Hepatocyte (in vitro differentiated cells): Measurements from ENCODE around the gene JAG2. TPM values are rescaled to one million over a fixed set of nuclear protein-coding genes. Genes with fewer than 3 reads are reported as not detected.

Experiments used
- DNase-seq: peaks from one replicate; pipeline ENCODE4 v3.0.0-alpha.2; 2016; ENCODE audit warnings: low spot score
- H2AFZ ChIP-seq: fragments of 200-600 bp; sonication (generic); 2 replicates; pipeline ENCODE4 v1.6.0; 2016; ENCODE audit warnings: antibody characterized with exemption, mild to moderate bottlenecking
- H3K27ac ChIP-seq: fragments of 200-600 bp; sonication (generic); 2 replicates; pipeline ENCODE4 v1.5.1; 2016; ENCODE audit warnings: mild to moderate bottlenecking
- H3K27me3 ChIP-seq: fragments of 200-600 bp; sonication (generic); 2 replicates; pipeline ENCODE4 v1.6.1; 2016
- H3K36me3 ChIP-seq: fragments of 200-600 bp; sonication (generic); replicated peaks from 2 replicates; pipeline ENCODE4 v1.5.1; 2016; ENCODE audit warnings: low read depth; ENCODE audit not compliant: insufficient read depth
- H3K4me1 ChIP-seq: fragments of 200-600 bp; sonication (generic); 2 replicates; pipeline ENCODE4 v1.5.1; 2016; ENCODE audit warnings: mild to moderate bottlenecking, moderate library complexity; ENCODE audit not compliant: insufficient read depth
- H3K4me2 ChIP-seq: fragments of 200-600 bp; sonication (generic); 2 replicates; pipeline ENCODE4 v1.6.0; 2016
- H3K4me3 ChIP-seq: fragments of 200-600 bp; sonication (generic); 2 replicates; pipeline ENCODE4 v1.5.1; 2016; ENCODE audit warnings: mild to moderate bottlenecking
- H3K79me2 ChIP-seq: fragments of 200-600 bp; sonication (generic); 2 replicates; pipeline ENCODE4 v1.6.0; 2017; ENCODE audit warnings: mild to moderate bottlenecking
- H3K9me2 ChIP-seq: fragments of 200-600 bp; sonication (generic); replicated peaks from 2 replicates; pipeline ENCODE4 v1.6.0; 2017; ENCODE audit warnings: mild to moderate bottlenecking; ENCODE audit not compliant: insufficient read depth
- H3K9me3 ChIP-seq: fragments of 200-600 bp; sonication (generic); 2 replicates; pipeline ENCODE4 v1.5.1; 2016; ENCODE audit warnings: low read depth, mild to moderate bottlenecking
- H4K20me1 ChIP-seq: fragments of 200-600 bp; sonication (generic); 2 replicates; pipeline ENCODE4 v1.6.0; 2016; ENCODE audit warnings: mild to moderate bottlenecking; ENCODE audit not compliant: insufficient read depth, poor library complexity, severe bottlenecking
- EZH2 ChIP-seq: fragments of 200-600 bp; sonication (generic); IDR thresholded peaks from 2 replicates; pipeline ENCODE4 v1.6.1; 2016; ENCODE audit warnings: antibody characterized with exemption, mild to moderate bottlenecking, borderline replicate concordance
- EZH2phosphoT487 ChIP-seq: fragments of 200-600 bp; sonication (generic); IDR thresholded peaks from one replicate; pipeline ENCODE4 v1.6.1; 2018; ENCODE audit warnings: antibody characterized with exemption, mild to moderate bottlenecking, low read depth, moderate library complexity; ENCODE audit not compliant: unreplicated experiment, severe bottlenecking
- WGBS: methylation state at CpG from one replicate; pipeline ENCODE4 v1.1.6; 2016; ENCODE audit warnings: low lambda C conversion rate; ENCODE audit errors: missing lambda C conversion rate; 5-methylcytosine and 5-hydroxymethylcytosine counted together
- polyA plus RNA-seq: library from polyadenylated mRNA; unstranded; fragments of >200 nt; fragmentation: Nextera tagmentation; extraction: Ambion mirVana; gene quantifications from 2 replicates; pipeline ENCODE4 v1.2.1, GENCODE V29; 2016
- total RNA-seq: library from RNA; depleted of rRNA; stranded (reverse); fragments of >200 nt; gene quantifications from 2 replicates; pipeline ENCODE4 v1.2.3, GENCODE V29; 2014
- TF ChIP-seq, protein P1 (sequence below): fragments of 200-600 bp; sonication (generic); IDR thresholded peaks from 2 replicates; pipeline ENCODE4 v1.5.1; 2016; ENCODE audit warnings: antibody characterized with exemption, mild to moderate bottlenecking; ENCODE audit not compliant: poor library complexity

JAG2 gene
- total and polyA plus RNA-seq, 2 experiments from 2014 or later: 4.1 to 6.1 TPM

DNA sequence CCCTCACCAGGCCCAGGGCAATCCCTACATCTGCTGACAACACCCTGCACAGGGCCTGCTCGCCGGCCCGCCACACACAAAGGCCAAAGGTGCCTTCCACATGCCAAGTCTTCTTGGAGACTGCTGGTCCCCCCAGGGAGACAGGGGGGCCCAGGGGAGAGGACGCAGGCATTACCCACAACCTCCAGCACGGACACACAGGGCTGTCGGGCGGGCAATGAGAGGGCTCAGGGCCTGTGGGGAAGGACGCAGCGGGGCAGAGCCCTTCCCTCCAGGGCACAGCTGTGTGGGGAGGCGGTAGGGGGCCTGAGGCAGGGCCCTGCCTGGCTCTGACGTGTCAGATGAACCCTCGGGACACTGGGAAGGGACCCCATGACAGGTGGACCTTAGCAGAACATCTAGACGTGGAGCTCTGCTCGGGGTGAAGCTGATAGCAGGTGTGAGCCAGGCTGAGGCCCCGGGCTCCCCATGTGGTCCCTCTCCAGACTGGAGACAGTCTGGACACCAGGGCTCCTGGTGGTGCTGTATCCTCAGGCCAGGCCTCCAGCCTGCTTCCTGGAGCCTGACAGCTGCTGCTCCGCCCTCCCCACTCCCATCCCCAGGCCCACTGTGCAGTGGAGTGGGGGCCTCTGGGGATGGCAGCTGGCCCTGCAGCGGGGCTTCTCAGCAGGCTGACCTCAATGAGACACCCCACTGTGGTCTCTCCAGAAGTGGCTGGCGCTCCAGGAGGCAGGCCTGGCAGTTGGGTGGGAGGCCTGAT is 44.1 kb upstream of the JAG2 start:
- no peak overlapping the region for H3K4me2 ChIP-seq
- H4K20me1 ChIP-seq: no peaks in the 10 kb centered on the region
- H3K9me2 ChIP-seq: no peaks in the 10 kb centered on the region
- no peaks in the 10 kb centered on the region for H3K27me3 ChIP-seq
- TF ChIP-seq, protein P1, sequence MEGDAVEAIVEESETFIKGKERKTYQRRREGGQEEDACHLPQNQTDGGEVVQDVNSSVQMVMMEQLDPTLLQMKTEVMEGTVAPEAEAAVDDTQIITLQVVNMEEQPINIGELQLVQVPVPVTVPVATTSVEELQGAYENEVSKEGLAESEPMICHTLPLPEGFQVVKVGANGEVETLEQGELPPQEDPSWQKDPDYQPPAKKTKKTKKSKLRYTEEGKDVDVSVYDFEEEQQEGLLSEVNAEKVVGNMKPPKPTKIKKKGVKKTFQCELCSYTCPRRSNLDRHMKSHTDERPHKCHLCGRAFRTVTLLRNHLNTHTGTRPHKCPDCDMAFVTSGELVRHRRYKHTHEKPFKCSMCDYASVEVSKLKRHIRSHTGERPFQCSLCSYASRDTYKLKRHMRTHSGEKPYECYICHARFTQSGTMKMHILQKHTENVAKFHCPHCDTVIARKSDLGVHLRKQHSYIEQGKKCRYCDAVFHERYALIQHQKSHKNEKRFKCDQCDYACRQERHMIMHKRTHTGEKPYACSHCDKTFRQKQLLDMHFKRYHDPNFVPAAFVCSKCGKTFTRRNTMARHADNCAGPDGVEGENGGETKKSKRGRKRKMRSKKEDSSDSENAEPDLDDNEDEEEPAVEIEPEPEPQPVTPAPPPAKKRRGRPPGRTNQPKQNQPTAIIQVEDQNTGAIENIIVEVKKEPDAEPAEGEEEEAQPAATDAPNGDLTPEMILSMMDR: no peak
- TF ChIP-seq EZH2: no peak
- TF ChIP-seq EZH2phosphoT487: no peak
- H3K4me1 ChIP-seq: no peaks in the 10 kb centered on the region
- H3K79me2 ChIP-seq: no peaks in the 10 kb centered on the region
- WGBS: 94% methylated on average over 17 of the region's 18 CpGs
- H2AFZ ChIP-seq: no peak overlapping the region
- H3K36me3 ChIP-seq: no peaks in the 10 kb centered on the region
- no peak for DNase-seq
- no peaks in the 10 kb centered on the region for H3K9me3 ChIP-seq
- H3K4me3 ChIP-seq: no peak overlapping the region
- H3K27ac ChIP-seq: no peak overlapping the region

DNA sequence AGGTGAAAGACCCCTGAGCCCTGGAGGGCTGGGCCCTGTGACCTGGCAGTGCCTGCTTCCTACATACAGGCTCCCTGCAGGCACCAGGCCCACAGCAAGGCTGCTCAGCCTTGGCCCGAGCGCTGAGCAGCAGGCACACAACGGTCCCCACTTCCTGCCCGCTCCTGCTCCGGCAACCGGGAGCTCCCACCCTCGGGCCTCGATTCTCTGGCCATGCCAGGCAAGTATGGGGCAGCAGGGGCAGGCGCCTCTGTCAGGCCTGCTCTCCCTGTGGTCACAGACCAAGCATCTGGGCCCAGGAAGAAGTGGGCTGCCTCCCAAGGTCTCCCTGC is 43.1 kb upstream of the JAG2 start:
- 88% methylated on average over 9 of the region's 9 CpGs for WGBS
- Histone ChIP-seq H2AFZ (no peak overlapping the region), H4K20me1 (no peaks in the 10 kb centered on the region), H3K9me3 (no peaks in the 10 kb centered on the region), H3K4me3 (no peak overlapping the region), H3K79me2 (no peaks in the 10 kb centered on the region), H3K36me3 (no peaks in the 10 kb centered on the region), H3K4me1 (no peaks in the 10 kb centered on the region), H3K27me3 (no peaks in the 10 kb centered on the region), H3K27ac (no peak overlapping the region), H3K9me2 (no peaks in the 10 kb centered on the region), H3K4me2 (no peak overlapping the region)
- DNase-seq: no peak
- TF ChIP-seq EZH2phosphoT487: no peak
- no peak for TF ChIP-seq EZH2
- TF ChIP-seq, protein P1: no peak

DNA sequence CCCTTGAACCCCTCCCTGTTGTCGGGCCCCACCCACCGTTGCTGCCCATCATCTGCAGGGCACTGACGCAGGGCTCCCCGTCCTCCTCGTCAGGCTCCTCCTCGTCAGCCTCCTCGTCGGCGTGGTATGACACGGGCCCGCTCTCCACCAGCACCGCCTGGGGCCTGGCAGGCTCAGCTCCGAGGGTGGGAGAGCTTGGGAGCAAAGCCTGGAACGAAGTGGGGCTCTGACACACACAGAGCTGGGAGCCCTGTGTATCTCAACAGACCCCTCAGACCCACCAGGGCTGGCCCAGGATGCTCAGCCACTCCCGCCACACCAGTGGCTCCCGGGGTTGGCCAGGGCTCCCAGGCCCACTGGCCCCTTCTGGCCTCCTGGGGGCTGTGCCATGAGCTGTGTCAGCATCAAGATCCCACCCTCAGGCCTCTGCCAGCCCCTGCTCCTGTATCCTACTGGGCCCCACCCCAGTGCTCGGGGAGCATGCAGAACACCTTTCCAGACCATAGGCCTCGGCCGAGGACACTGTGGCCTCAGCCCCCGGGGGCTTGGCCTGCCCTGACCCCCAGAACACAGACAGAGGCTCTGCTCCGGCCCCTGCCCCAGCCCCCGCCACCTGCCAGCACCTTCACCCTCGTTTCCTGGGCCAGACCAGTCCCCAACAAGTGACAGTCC is 42.6 kb upstream of the JAG2 start:
- 93% methylated on average over 23 of the region's 23 CpGs for WGBS
- no peaks in the 10 kb centered on the region for H3K36me3 ChIP-seq

More for the DNA sequence above, 42.6 kb upstream of the JAG2 start:
- Histone ChIP-seq H3K4me2 (no peak overlapping the region), H3K79me2 (no peaks in the 10 kb centered on the region), H3K4me3 (no peak overlapping the region), H4K20me1 (no peaks in the 10 kb centered on the region), H2AFZ (no peak overlapping the region), H3K4me1 (no peaks in the 10 kb centered on the region), H3K27ac (no peak overlapping the region), H3K9me2 (no peaks in the 10 kb centered on the region), H3K27me3 (no peaks in the 10 kb centered on the region), H3K9me3 (no peaks in the 10 kb centered on the region)
- DNase-seq: no peak
- TF ChIP-seq, protein P1: no peak
- no peak for TF ChIP-seq EZH2phosphoT487
- no peak for TF ChIP-seq EZH2
